IMR-90 (cell line): ENCODE data around the gene CLIC4.

Experiments
- CEBPB ChIP-seq: IDR thresholded peaks from 2 replicates; pipeline ENCODE4 v1.6.1; 2012; ENCODE audit warnings: low read depth, low read length, improper control_type of control experiment
- CHD1 ChIP-seq: IDR thresholded peaks from 2 replicates; pipeline ENCODE4 v1.6.1; 2012; ENCODE audit warnings: low read depth, low read length, improper control_type of control experiment
- CTCF ChIP-seq: conservative IDR thresholded peaks from 2 replicates; pipeline ENCODE4 v1.5.1; 2012; ENCODE audit warnings: mild to moderate bottlenecking, low read depth, low read length, improper control_type of control experiment
- MAFK ChIP-seq: IDR thresholded peaks from 2 replicates; pipeline ENCODE4 v1.6.1; 2012; ENCODE audit warnings: low read depth, low read length, improper control_type of control experiment
- POLR2A ChIP-seq: IDR thresholded peaks from 2 replicates; pipeline ENCODE4 v1.6.1; 2012; ENCODE audit warnings: mild to moderate bottlenecking, low read depth, low read length
- RAD21 ChIP-seq: IDR thresholded peaks from 2 replicates; pipeline ENCODE4 v1.6.1; 2012; ENCODE audit warnings: low read length, improper control_type of control experiment
- RCOR1 ChIP-seq: IDR thresholded peaks from 2 replicates; pipeline ENCODE4 v1.6.1; 2012; ENCODE audit warnings: mild to moderate bottlenecking, low read length, improper control_type of control experiment; ENCODE audit not compliant: insufficient replicate concordance
- RFX5 ChIP-seq: IDR thresholded peaks from 2 replicates; pipeline ENCODE4 v1.8.0; 2012; ENCODE audit warnings: low read depth, mild to moderate bottlenecking, low read length, moderate library complexity
- SMC3 ChIP-seq: fragments of 150-350 bp; IDR thresholded peaks from 2 replicates; pipeline ENCODE4 v1.6.1; 2016; ENCODE audit warnings: low read depth, mild to moderate bottlenecking, antibody characterized with exemption, low read length, moderate library complexity
- USF2 ChIP-seq: fragments of 150-350 bp; IDR thresholded peaks from 2 replicates; pipeline ENCODE4 v1.6.1; 2017; ENCODE audit warnings: mild to moderate bottlenecking, antibody characterized with exemption, low read length, low read depth

- TF ChIP-seq CTCF = no peak
- no peak for TF ChIP-seq MAFK
- no peak for TF ChIP-seq RAD21
- no peak for TF ChIP-seq CEBPB
- TF ChIP-seq USF2 = no peak
- no peak for TF ChIP-seq SMC3
- no peak for TF ChIP-seq CHD1
- TF ChIP-seq POLR2A = no peak
- no peak for TF ChIP-seq RFX5
- no peak for TF ChIP-seq RCOR1
Measured at GRCh38 chr1:24828183-24828886, 83.1 kb downstream of the CLIC4 start.
